HG02973 (cell line): ENCODE results near the gene HIRA.

Experiments used
- ATAC-seq: cut with Tn5 transposase; IDR thresholded peaks from one replicate; pipeline ENCODE4 v1.9.1; 2021; ENCODE audit warnings: moderate library complexity; ENCODE audit not compliant: unreplicated experiment

HIRA gene

DNA sequence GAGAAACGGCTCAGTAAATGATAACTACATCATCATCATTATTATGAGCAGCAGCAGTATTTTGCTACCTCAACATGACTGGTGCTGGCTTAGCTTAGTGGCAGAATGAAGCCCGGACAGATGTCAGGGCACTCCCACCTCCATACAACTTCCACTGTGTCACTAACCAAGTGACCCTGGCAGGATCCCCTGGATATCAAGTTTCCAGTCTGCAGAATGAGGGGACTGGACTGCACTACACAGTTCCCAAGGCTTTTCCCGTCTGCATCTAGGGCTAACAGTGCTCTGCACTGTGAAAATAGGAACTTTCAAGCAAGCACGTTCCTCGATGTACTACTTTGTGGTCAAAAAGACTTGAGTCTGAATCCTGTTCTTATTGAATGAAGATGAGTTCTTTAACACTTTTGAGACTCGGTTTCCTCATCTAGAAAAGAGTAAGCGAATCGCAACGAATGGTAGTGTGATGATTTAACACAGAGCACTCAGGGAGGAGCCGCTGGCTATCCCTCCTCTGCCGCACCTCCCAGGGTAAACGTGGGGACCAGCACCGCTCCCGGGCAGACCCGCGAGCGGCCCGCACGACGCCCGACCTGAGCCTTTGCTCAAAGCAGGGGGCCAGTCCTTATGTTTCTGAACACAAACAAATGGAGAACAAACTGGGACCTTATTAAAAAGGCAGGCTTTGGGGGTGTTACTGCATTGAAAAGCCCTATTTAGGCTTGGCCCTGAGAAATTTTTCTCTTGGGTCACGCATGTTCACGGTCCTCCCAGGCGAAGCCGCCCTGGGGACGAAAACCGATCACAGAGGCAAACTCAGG lies 140.9 kb downstream of the HIRA start:
- ATAC-seq: no peak

DNA sequence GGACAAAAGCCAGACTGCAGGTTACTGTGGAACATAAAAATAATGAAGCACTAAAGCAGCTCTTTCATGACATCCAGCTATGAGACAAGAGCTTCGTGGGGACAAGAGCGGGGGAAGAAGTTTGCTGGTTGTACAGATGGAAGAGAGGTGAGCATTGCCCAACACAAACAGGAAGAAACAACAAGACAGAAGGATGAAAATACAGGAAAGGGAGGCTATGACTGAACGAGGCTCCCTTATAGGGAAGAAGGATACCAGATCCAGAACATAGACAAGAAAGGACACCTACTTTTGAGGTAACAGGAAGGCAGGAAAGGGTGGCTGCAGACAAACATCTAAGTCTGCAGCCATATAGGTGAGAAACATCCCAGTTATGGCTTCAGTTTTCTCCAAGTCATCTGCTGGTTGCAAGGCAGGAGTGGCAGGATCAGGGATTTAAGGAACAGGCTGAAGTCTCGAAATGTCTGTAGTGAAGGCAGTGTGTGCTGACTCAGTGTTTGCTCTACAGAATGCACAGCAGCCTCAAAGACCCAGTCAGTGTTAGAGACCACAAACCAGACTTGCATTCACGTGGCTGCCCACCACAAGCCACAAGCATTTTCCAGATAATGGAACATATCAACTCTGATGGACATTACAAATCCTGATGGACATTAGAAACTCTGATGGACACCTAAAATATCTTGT lies 141.9 kb downstream of the HIRA start:
- no peak for ATAC-seq

DNA sequence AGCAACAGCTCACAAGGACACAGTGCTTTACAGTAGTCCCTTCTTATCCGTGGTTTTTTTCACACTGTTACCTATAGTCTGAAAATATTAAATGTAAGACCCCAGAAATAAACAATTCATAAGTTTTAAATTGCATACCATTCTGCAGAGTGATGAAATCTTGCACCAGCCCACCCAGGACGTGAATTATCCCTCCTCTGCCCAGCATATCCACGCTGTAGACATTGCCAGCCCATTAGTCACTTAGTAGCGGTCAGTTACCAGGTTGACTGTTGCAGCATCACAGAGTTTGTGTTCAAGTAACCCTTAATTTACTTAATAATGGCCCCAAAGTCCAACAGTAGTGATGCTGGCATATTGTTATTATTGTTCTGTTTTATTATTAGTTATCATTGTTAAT lies 143.6 kb downstream of the HIRA start:
- ATAC-seq: no peak

DNA sequence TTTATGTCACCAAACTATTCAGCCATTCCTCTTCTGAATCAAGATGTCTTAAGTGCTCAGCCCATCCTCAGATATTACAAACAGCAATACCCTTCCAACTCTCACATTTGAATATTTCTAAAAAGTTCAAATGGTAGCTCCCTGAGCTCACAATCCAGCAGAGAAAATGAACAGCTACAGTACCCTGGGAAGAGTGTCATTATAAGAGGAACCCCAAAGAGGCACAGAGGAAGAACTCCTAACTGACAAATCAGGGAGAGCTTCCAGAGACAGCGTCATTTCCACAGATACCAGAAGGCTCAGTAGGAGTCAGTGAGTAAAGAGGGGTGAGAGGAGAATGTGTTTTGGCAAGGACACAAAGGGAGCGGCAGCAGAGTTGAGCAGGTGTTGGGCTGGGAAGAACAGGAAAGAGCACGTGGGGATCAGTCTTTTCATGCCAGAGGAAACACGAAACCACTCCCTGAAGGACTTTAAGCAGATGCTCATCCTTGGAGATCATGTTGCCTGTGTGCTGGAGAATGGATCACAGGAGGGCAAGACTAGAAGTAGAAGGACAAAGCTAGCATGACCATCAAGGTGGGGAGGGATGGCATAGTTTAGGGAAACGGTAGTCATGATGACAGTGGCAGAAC lies 144.3 kb downstream of the HIRA start:
- ATAC-seq: no peak

DNA sequence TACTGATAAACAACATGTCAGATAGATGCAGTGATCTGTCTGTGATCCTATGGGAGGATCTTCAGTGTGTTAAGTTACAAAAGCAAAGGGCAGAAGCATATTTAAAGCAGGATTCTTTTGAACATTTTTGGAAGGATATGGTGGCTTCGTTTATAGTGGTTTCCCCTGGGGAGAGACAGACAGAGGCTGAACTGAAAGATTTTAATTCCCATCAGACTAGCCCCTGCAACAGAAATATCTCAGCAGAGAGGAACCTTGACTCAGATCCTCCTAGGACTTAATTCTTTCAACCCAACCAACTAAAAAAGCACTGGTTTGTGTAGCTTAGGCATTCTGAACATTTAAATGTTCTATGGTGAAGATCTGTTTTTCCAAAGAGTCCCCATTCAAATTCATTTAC lies 145.7 kb downstream of the HIRA start:
- no peak for ATAC-seq
